A549 (cell line): ENCODE data around the gene SLC26A1. TPM values are rescaled to one million over a fixed set of nuclear protein-coding genes. Genes with fewer than 3 reads are reported as not detected.

Source experiments
- ATAC-seq, 2 experiments: fragments of 200-7000 bp in 1 of 2; fragments of >200 bp in 1 of 2; cut with Nextera tagmentation in 1 of 2; cut with Tn5 transposase in 1 of 2; 3 replicates each; pipeline versions ENCODE4 v1.8.0 to v1.9.1; 2018 to 2020; ENCODE audit warnings: mild to moderate bottlenecking in 1 of 2, moderate library complexity in 1 of 2
- CTCF ChIA-PET: fragments of 300-600 bp; sonication (Branson Sonifier 250); formaldehyde crosslinking; extraction: SDS; loops from one replicate; lab custom pipeline; 2021; ENCODE audit warnings: antibody characterized with exemption, inconsistent platforms; lab: Yijun Ruan, JAX
- POLR2A ChIA-PET: fragments of 350-600 bp; formaldehyde crosslinking; extraction: SDS; loops from one replicate; lab custom pipeline; 2021; ENCODE audit warnings: antibody characterized with exemption, inconsistent platforms; lab: Yijun Ruan, JAX
- DNase-seq, 2 experiments: peaks; one replicate each; pipeline versions ENCODE4 v3.0.0 to v3.0.0-alpha.2; 2011 to 2016; ENCODE audit warnings: low read depth in 1 of 2, low spot score in 1 of 2
- FAIRE-seq: peaks from 2 replicates; lab custom pipeline; 2011; peaks lifted over from hg19 to GRCh38; lab: Jason Lieb, UNC
- H3K27ac ChIP-seq, 2 experiments: fragments of >200 bp; sonication (Bioruptor Twin); formaldehyde crosslinking; 3 replicates each; pipeline ENCODE4 v1.5.1; 2016 to 2017
- H3K4me1 ChIP-seq: fragments of >200 bp; sonication (Bioruptor Twin); formaldehyde crosslinking; 3 replicates; pipeline ENCODE4 v1.6.1; 2016
- H3K4me2 ChIP-seq: fragments of >200 bp; sonication (Bioruptor Twin); formaldehyde crosslinking; 3 replicates; pipeline ENCODE4 v1.6.1; 2016
- H3K4me3 ChIP-seq: fragments of >200 bp; sonication (Bioruptor Twin); formaldehyde crosslinking; 3 replicates; pipeline ENCODE4 v1.5.1; 2016
- H3K9me3 ChIP-seq: fragments of >200 bp; sonication (Bioruptor Twin); formaldehyde crosslinking; 3 replicates; pipeline ENCODE4 v1.6.1; 2016
- BCL3 ChIP-seq: fragments of >200 bp; sonication (Bioruptor Twin); formaldehyde crosslinking; IDR thresholded peaks from 3 replicates; pipeline ENCODE4 v1.6.1; 2016
- BHLHE40 ChIP-seq: IDR thresholded peaks from 2 replicates; pipeline ENCODE4 v1.6.1; 2012; ENCODE audit warnings: low read depth, low read length, inconsistent platforms
- CBX2 ChIP-seq: fragments of 200-600 bp; sonication (generic); IDR thresholded peaks from 2 replicates; pipeline ENCODE4 v1.6.1; 2016; ENCODE audit warnings: low read depth, mild to moderate bottlenecking, borderline replicate concordance
- CEBPB ChIP-seq, 2 experiments: fragments of >200 bp in 1 of 2; sonication (Bioruptor Twin) in 1 of 2; formaldehyde crosslinking in 1 of 2; IDR thresholded peaks; 2 replicates each; pipeline ENCODE4 v1.6.1; 2012 to 2016
- CTCF ChIP-seq: fragments of >200 bp; sonication (Bioruptor Twin); formaldehyde crosslinking; IDR thresholded peaks from 3 replicates; pipeline ENCODE4 v1.5.1; 2016
- HOXB5 ChIP-seq: fragments of 250-450 bp; sonication (Bioruptor Pico); IDR thresholded peaks from 2 replicates; pipeline ENCODE4 v1.5.0; 2020; ENCODE audit warnings: mild to moderate bottlenecking, moderate library complexity
- MAX ChIP-seq: IDR thresholded peaks from 2 replicates; pipeline ENCODE4 v1.6.1; 2012
- POLR2AphosphoS2 ChIP-seq: conservative IDR thresholded peaks from 2 replicates; pipeline ENCODE4 v1.6.1; 2012; ENCODE audit warnings: low read length, improper control_type of control experiment, inconsistent platforms
- SMC3 ChIP-seq: fragments of >200 bp; sonication (Bioruptor Twin); formaldehyde crosslinking; IDR thresholded peaks from 3 replicates; pipeline ENCODE4 v1.6.1; 2018; ENCODE audit warnings: inconsistent platforms
- SREBF2 ChIP-seq: fragments of 450-650 bp; IDR thresholded peaks from 2 replicates; pipeline ENCODE4 v1.6.1; 2014; ENCODE audit warnings: mild to moderate bottlenecking, moderate library complexity
- ZFP36 ChIP-seq: fragments of 450-650 bp; IDR thresholded peaks from 2 replicates; pipeline ENCODE4 v1.6.1; 2014; ENCODE audit warnings: borderline replicate concordance; ENCODE audit not compliant: partially characterized antibody
- ZSCAN20 ChIP-seq: fragments of 250-450 bp; sonication (Bioruptor Pico); IDR thresholded peaks from 2 replicates; pipeline ENCODE4 v1.8.0; 2022; ENCODE audit warnings: mild to moderate bottlenecking, moderate library complexity
- WGBS: methylation state at CpG from one replicate; pipeline ENCODE4 v1.1.6; 2017; ENCODE audit errors: missing lambda C conversion rate; 5-methylcytosine and 5-hydroxymethylcytosine counted together
- polyA plus RNA-seq, 4 experiments: library from polyadenylated mRNA; depleted of rRNA in 3 of 4; stranded (reverse); fragments of >200 nt; fragmentation: RNase III in 1 of 4; extraction: RNeasy Plus Mini Kit Qiagen cat#74134 plus additional on column Dnase treatment in 1 of 4; gene quantifications; 2 replicates in 3 of 4; 3 replicates in 1 of 4; pipeline ENCODE4 v1.2.3, GENCODE V29; 2011 to 2017
- TF ChIP-seq, protein P1 (sequence below): IDR thresholded peaks from 2 replicates; pipeline ENCODE4 v1.6.1; 2012; ENCODE audit warnings: low read depth, borderline replicate concordance
- TF ChIP-seq, protein P2 (sequence below): fragments of >200 bp; sonication (Bioruptor Twin); formaldehyde crosslinking; IDR thresholded peaks from 2 replicates; pipeline ENCODE4 v1.6.1; 2016
- TF ChIP-seq, protein P3 (sequence below): fragments of 150-350 bp; IDR thresholded peaks from 2 replicates; pipeline ENCODE4 v1.6.1; 2014; ENCODE audit warnings: low read depth, mild to moderate bottlenecking, low read length

Gene SLC26A1
- polyA plus RNA-seq, 2 of the 4 experiments (the other 2 are of a cell fraction) = 0.23 to 0.61 TPM

GRCh38 chr4:1010395-1011021 lies 17.3 kb upstream of the SLC26A1 start:
- ChIA-PET POLR2A (no interaction called here), CTCF (interaction anchor here (0.5 to 1.2 kb wide), 3 partner anchors 43 to 345 kb away, joined by 3 read pairs; no protein-coding TSS in a partner anchor)
- FAIRE-seq = no peak
- DNase-seq = peak in 1 of 2 experiments; percentile 83
- 2% methylated on average over 17 of the region's 36 CpGs for WGBS
- ATAC-seq = peak; percentile 61 to 73
- Histone ChIP-seq H3K4me3 (peak overlapping the region; percentile 73), H3K4me1 (peaks cover 9% of the 10 kb centered on the region), H3K9me3 (no peaks in the 10 kb centered on the region), H3K4me2 (peak overlapping the region; percentile 95), H3K27ac (peak overlapping the region; percentile 61 to 94)
- TF ChIP-seq POLR2AphosphoS2 = no peak
- TF ChIP-seq, protein P1, sequence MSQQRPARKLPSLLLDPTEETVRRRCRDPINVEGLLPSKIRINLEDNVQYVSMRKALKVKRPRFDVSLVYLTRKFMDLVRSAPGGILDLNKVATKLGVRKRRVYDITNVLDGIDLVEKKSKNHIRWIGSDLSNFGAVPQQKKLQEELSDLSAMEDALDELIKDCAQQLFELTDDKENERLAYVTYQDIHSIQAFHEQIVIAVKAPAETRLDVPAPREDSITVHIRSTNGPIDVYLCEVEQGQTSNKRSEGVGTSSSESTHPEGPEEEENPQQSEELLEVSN = peak; percentile 75
- TF ChIP-seq ZFP36 = peak; percentile 88
- peak in 1 of 2 experiments; percentile 55; a peak in 2 of 4 replicates for TF ChIP-seq CEBPB (IDR thresholded peaks at IDR 0.05)
- TF ChIP-seq MAX = peak; percentile 72
- peak; percentile 83; the same call in 1 of the 2 replicates for TF ChIP-seq HOXB5 (CRISPR knock-in tag)

GRCh38 chr4:1009542-1010394 lies 16.6 kb upstream of the SLC26A1 start:
- Histone ChIP-seq H3K9me3 (no peaks in the 10 kb centered on the region), H3K4me3 (peak overlapping the region; percentile 73), H3K4me1 (peaks cover 9% of the 10 kb centered on the region), H3K4me2 (peak overlapping the region; percentile 99), H3K27ac (peak overlapping the region; percentile 77 to 94)
- 3% methylated on average over 10 of the region's 109 CpGs for WGBS
- FAIRE-seq = no peak
- DNase-seq = peak in 1 of 2 experiments; percentile 49
- peak; percentile 37 to 52 for ATAC-seq
- POLR2A ChIA-PET = no interaction called here
- CTCF ChIA-PET = interaction anchor here (0.5 to 1.2 kb wide), 2 partner anchors 44 to 346 kb away, joined by 3 read pairs; no protein-coding TSS in a partner anchor
- TF ChIP-seq SMC3 = peak; percentile 46; the same call in 2 of the 3 replicates
- TF ChIP-seq MAX = 0 out of 2 replicates have a peak, but pooled peaks have one; percentile 18
- peak; percentile 43 for TF ChIP-seq CTCF
- TF ChIP-seq, protein P2, sequence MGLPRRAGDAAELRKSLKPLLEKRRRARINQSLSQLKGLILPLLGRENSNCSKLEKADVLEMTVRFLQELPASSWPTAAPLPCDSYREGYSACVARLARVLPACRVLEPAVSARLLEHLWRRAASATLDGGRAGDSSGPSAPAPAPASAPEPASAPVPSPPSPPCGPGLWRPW = no peak

- WGBS = 22% methylated on average over 15 of the region's 36 CpGs
- ChIA-PET POLR2A (no interaction called here), CTCF (no interaction called here)
- DNase-seq (no peak), FAIRE-seq (no peak), ATAC-seq (no peak)
- H3K4me2 ChIP-seq = peak overlapping the region; percentile 99
- no peaks in the 10 kb centered on the region for H3K9me3 ChIP-seq
- peak overlapping the region; percentile 66 for H3K4me3 ChIP-seq
- peak overlapping the region; percentile 77 to 89 for H3K27ac ChIP-seq
- H3K4me1 ChIP-seq = peaks cover 9% of the 10 kb centered on the region
- TF ChIP-seq ZFP36 = peak; percentile 8
- TF ChIP-seq BHLHE40 = no peak
Observed at GRCh38 chr4:1008840-1009541, 15.8 kb upstream of the SLC26A1 start.

- ChIA-PET POLR2A (no interaction called here), CTCF (no interaction called here)
- no peak for FAIRE-seq
- Histone ChIP-seq H3K4me1 (peaks cover 9% of the 10 kb centered on the region), H3K4me2 (no peak overlapping the region), H3K4me3 (no peak overlapping the region), H3K9me3 (no peaks in the 10 kb centered on the region), H3K27ac (no peak overlapping the region)
- no peak for ATAC-seq
- 68% methylated on average over 5 of the region's 5 CpGs for WGBS
- no peak for DNase-seq
- TF ChIP-seq CEBPB (IDR thresholded peaks at IDR 0.05) (no peak), CBX2 (no peak), BCL3 (no peak), ZSCAN20 (CRISPR knock-in tag) (no peak), SREBF2 (no peak), CTCF (no peak), SMC3 (no peak)
- TF ChIP-seq, protein P3, sequence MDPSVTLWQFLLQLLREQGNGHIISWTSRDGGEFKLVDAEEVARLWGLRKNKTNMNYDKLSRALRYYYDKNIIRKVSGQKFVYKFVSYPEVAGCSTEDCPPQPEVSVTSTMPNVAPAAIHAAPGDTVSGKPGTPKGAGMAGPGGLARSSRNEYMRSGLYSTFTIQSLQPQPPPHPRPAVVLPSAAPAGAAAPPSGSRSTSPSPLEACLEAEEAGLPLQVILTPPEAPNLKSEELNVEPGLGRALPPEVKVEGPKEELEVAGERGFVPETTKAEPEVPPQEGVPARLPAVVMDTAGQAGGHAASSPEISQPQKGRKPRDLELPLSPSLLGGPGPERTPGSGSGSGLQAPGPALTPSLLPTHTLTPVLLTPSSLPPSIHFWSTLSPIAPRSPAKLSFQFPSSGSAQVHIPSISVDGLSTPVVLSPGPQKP = no peak
Observed at GRCh38 chr4:1006856-1007255, 13.7 kb upstream of the SLC26A1 start.
